ENCODE data around the gene KIF17.

The KIF17 gene

GRCh38 chr1:20717452-20718342 is at the start of gene KIF17:
TSS of gene KIF17 (minus strand) at chr1:20718007. CDS start at chr1:20717706, 301 bp downstream.
- peak in 1 of 2 experiments; percentile 6 for DNase-seq

GRCh38 chr1:20767271-20767670 is 49.5 kb upstream of the KIF17 start:
- DNase-seq = no peak

- no peak for DNase-seq
Observed at GRCh38 chr1:20763417-20763816, 45.6 kb upstream of the KIF17 start.

- DNase-seq = no peak
Observed at GRCh38 chr1:20760322-20760721, 42.5 kb upstream of the KIF17 start.

GRCh38 chr1:20753589-20753988 is 35.8 kb upstream of the KIF17 start:
- DNase-seq = no peak

- DNase-seq = no peak
Observed at GRCh38 chr1:20751462-20751990, 33.7 kb upstream of the KIF17 start.

GRCh38 chr1:20742671-20743070 is 24.9 kb upstream of the KIF17 start:
- no peak for DNase-seq

GRCh38 chr1:20740781-20741180 is 23.0 kb upstream of the KIF17 start:
- DNase-seq = no peak

GRCh38 chr1:20739225-20739624 is 21.4 kb upstream of the KIF17 start:
- DNase-seq = no peak

- DNase-seq = no peak
Observed at GRCh38 chr1:20735581-20736111, 17.8 kb upstream of the KIF17 start.

GRCh38 chr1:20733360-20733975 is 15.7 kb upstream of the KIF17 start:
- no peak for DNase-seq

- DNase-seq = peak; percentile 83 to 85
Observed at GRCh38 chr1:20732588-20733359, 15.0 kb upstream of the KIF17 start, which contains the start of gene SH2D5. TSS of gene SH2D5 (minus strand) at chr1:20732703. CDS start at chr1:20728044, 4,659 bp downstream.

GRCh38 chr1:20732071-20732587 is 14.3 kb upstream of the KIF17 start:
- DNase-seq = no peak

- DNase-seq = no peak
Observed at GRCh38 chr1:20731057-20731991, 13.5 kb upstream of the KIF17 start.

- no peak for DNase-seq
Observed at GRCh38 chr1:20730690-20731056, 12.9 kb upstream of the KIF17 start.

GRCh38 chr1:20729990-20730689 is 12.3 kb upstream of the KIF17 start:
- DNase-seq = no peak

- no peak for DNase-seq
Observed at GRCh38 chr1:20729155-20729931, 11.5 kb upstream of the KIF17 start.

- no peak for DNase-seq
Observed at GRCh38 chr1:20728371-20729154, 10.8 kb upstream of the KIF17 start.

- DNase-seq = no peak
Observed at GRCh38 chr1:20727746-20728316, 10.0 kb upstream of the KIF17 start.

All from AML-193 (cell line).